ENCODE measurements around the gene BLTP3A.

- TF ChIP-seq L3MBTL2 (conservative IDR thresholded peaks at IDR 0.05), result no peak
- TF ChIP-seq FOXK2 (IDR thresholded peaks at IDR 0.05), result no peak
- TF ChIP-seq SP1 (IDR thresholded peaks at IDR 0.05), result no peak
- no peak for TF ChIP-seq FOXM1 (IDR thresholded peaks at IDR 0.05; ENCODE audit: borderline replicate concordance)
- no peak for TF ChIP-seq ZNF384 (IDR thresholded peaks at IDR 0.05)
- TF ChIP-seq HDGF (IDR thresholded peaks at IDR 0.05; ENCODE audit: borderline replicate concordance), result no peak
- TF ChIP-seq CTBP1 (IDR thresholded peaks at IDR 0.05; ENCODE audit: borderline replicate concordance), result no peak
- TF ChIP-seq ELF4 (IDR thresholded peaks at IDR 0.05), result no peak
- no peak for TF ChIP-seq TARDBP (IDR thresholded peaks at IDR 0.05)
These were observed 45.6 kb upstream of the BLTP3A start for GRCh38 chr6:34746104-34746846.
